Left ventricle myocardium inferior (tissue), 1 donor: Measurements from ENCODE around the gene BDKRB1. TPM values are rescaled to one million over a fixed set of nuclear protein-coding genes. Genes with fewer than 3 reads are reported as not detected.

Source experiments
- DNase-seq: peaks from one replicate; pipeline ENCODE4 v3.0.0-alpha.2; 2020
- H3K27ac ChIP-seq: fragments of 200-600 bp; replicated peaks from 2 replicates; pipeline ENCODE4 v1.8.0; 2021
- H3K27me3 ChIP-seq: fragments of 200-600 bp; 2 replicates; pipeline ENCODE4 v1.8.0; 2021; ENCODE audit warnings: low read depth
- H3K36me3 ChIP-seq: fragments of 200-600 bp; 2 replicates; pipeline ENCODE4 v1.8.0; 2021
- H3K4me1 ChIP-seq: fragments of 200-600 bp; 2 replicates; pipeline ENCODE4 v1.8.0; 2021
- H3K4me3 ChIP-seq: fragments of 200-600 bp; 2 replicates; pipeline ENCODE4 v1.8.0; 2021; ENCODE audit warnings: mild to moderate bottlenecking, moderate library complexity
- H3K9me3 ChIP-seq: fragments of 200-600 bp; replicated peaks from 2 replicates; pipeline ENCODE4 v1.8.0; 2021
- CTCF ChIP-seq: fragments of 200-600 bp; IDR thresholded peaks from 2 replicates; pipeline ENCODE4 v1.8.0; 2021; ENCODE audit warnings: antibody characterized with exemption, mild to moderate bottlenecking, borderline replicate concordance
- intact Hi-C: fragments of 100-400 bp; cut with micrococcal nuclease; formaldehyde crosslinking; loops from one replicate; pipeline ENCODE4 v1.11.0; 2022
- total RNA-seq: library from RNA; stranded (reverse); fragmentation: NEBNext Ultra II Directional; extraction: Animal tissue kit (Norgen Biotek cat#: 25700); gene quantifications from one replicate; pipeline ENCODE4 v1.2.1, GENCODE V29; 2021
- donor health status: DM: no; HTN: yes; CAD: no; lungs with severe emphysema.

Gene BDKRB1
- total RNA-seq, 1 donor from 2014 or later, result not detected

DNA sequence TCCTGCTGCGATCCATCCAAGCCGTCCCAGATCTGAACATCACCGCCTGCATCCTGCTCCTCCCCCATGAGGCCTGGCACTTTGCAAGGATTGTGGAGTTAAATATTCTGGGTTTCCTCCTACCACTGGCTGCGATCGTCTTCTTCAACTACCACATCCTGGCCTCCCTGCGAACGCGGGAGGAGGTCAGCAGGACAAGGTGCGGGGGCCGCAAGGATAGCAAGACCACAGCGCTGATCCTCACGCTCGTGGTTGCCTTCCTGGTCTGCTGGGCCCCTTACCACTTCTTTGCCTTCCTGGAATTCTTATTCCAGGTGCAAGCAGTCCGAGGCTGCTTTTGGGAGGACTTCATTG is 8.2 kb downstream of the BDKRB1 start:
- no peak overlapping the region for H3K27ac ChIP-seq
- peaks cover 14% of the 10 kb centered on the region for H3K9me3 ChIP-seq
- H3K4me3 ChIP-seq, result no peak overlapping the region
- no peaks in the 10 kb centered on the region for H3K36me3 ChIP-seq
- intact Hi-C loops, result no loop called here
- H3K27me3 ChIP-seq, result peaks cover 43% of the 10 kb centered on the region
- no peak for TF ChIP-seq CTCF
- no peaks in the 10 kb centered on the region for H3K4me1 ChIP-seq
- no peak for DNase-seq

DNA sequence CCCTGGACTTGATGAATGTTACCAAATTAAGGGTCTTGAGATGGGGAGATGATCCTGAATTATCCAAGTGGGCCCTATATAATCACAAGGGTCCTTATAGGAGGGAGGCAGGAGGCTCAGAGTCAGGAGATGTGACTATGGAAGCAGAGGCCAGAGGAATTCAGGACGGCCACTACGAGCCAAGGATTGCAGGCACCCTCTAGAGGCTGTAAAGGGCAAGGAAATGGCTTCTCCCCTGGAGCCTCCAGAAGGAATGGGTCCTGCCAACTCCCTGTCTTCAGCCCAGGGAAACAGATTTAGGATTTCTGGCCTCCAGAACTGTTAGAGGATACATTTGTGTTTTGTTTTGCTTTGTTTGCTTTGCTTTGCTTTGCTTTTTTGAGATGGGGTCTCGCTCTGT is 8.8 kb downstream of the BDKRB1 start:
- peaks cover 7% of the 10 kb centered on the region for H3K9me3 ChIP-seq
- no peak overlapping the region for H3K27ac ChIP-seq
- no peaks in the 10 kb centered on the region for H3K36me3 ChIP-seq
- intact Hi-C loops, result no loop called here
- H3K4me3 ChIP-seq, result no peak overlapping the region
- TF ChIP-seq CTCF, result no peak
- H3K27me3 ChIP-seq, result peaks cover 46% of the 10 kb centered on the region
- H3K4me1 ChIP-seq, result no peaks in the 10 kb centered on the region
- DNase-seq, result no peak

- no peak for DNase-seq
- no peaks in the 10 kb centered on the region for H3K9me3 ChIP-seq
- H3K27me3 ChIP-seq, result peaks cover 46% of the 10 kb centered on the region
- H3K36me3 ChIP-seq, result no peaks in the 10 kb centered on the region
- intact Hi-C loops, result no loop called here
- no peak overlapping the region for H3K27ac ChIP-seq
- no peak for TF ChIP-seq CTCF
- H3K4me3 ChIP-seq, result no peak overlapping the region
- no peaks in the 10 kb centered on the region for H3K4me1 ChIP-seq
Measured at GRCh38 chr14:96265383-96266095, 9.5 kb downstream of the BDKRB1 start.

- no peak overlapping the region for H3K27ac ChIP-seq
- H3K4me1 ChIP-seq, result no peaks in the 10 kb centered on the region
Measured at GRCh38 chr14:96267336-96267735, 11.3 kb downstream of the BDKRB1 start.

GRCh38 chr14:96267916-96268315 is 11.9 kb downstream of the BDKRB1 start:
- Histone ChIP-seq H3K27ac (no peak overlapping the region), H3K9me3 (peaks cover 18% of the 10 kb centered on the region), H3K27me3 (peaks cover 32% of the 10 kb centered on the region), H3K4me1 (no peaks in the 10 kb centered on the region), H3K36me3 (no peaks in the 10 kb centered on the region), H3K4me3 (no peak overlapping the region)
- no peak for TF ChIP-seq CTCF
- intact Hi-C loops, result no loop called here
- DNase-seq, result no peak

More at GRCh38 chr14:96267336-96267735, 11.3 kb downstream of the BDKRB1 start:
- Histone ChIP-seq H3K27me3 (peaks cover 32% of the 10 kb centered on the region), H3K9me3 (peaks cover 13% of the 10 kb centered on the region), H3K4me3 (no peak overlapping the region), H3K36me3 (no peaks in the 10 kb centered on the region)
- no peak for TF ChIP-seq CTCF
- no peak for DNase-seq
- intact Hi-C loops, result no loop called here
